NCI-H2029 treated with DMSO at 0.1 percent for 48 hours (cell line): ENCODE results near the gene BIN2.

Experiments
- DNase-seq: peaks from one replicate; lab custom pipeline; 2025; lab: John Stamatoyannopoulos, UW

BIN2 gene

GRCh38 chr12:51254536-51254935 is 69.4 kb downstream of the BIN2 start:
- no peak for DNase-seq

- DNase-seq: no peak
Measured at GRCh38 chr12:51253276-51253675, 70.7 kb downstream of the BIN2 start.

- DNase-seq: peak; percentile 8
Measured at GRCh38 chr12:51247523-51248206, 76.3 kb downstream of the BIN2 start.

GRCh38 chr12:51246254-51246853 is 77.6 kb downstream of the BIN2 start:
- DNase-seq: peak; percentile 41

- no peak for DNase-seq
Measured at GRCh38 chr12:51245476-51246253, 78.3 kb downstream of the BIN2 start.

GRCh38 chr12:51244269-51244668 is 79.7 kb downstream of the BIN2 start:
- no peak for DNase-seq

GRCh38 chr12:51242876-51243275 is 81.1 kb downstream of the BIN2 start:
- no peak for DNase-seq

GRCh38 chr12:51242120-51242519 is 81.9 kb downstream of the BIN2 start:
- no peak for DNase-seq

- DNase-seq: no peak
Measured at GRCh38 chr12:51240971-51241370, 83.0 kb downstream of the BIN2 start.

GRCh38 chr12:51238510-51239334 is 85.3 kb downstream of the BIN2 start, which contains the start of gene DAZAP2:
Gene DAZAP2 (plus strand): TSS chr12:51238826. CDS start chr12:51238908, 82 bp downstream.
- peak; percentile 86 for DNase-seq

GRCh38 chr12:51238037-51238509 is 85.9 kb downstream of the BIN2 start:
- DNase-seq: peak; percentile 58

- no peak for DNase-seq
Measured at GRCh38 chr12:51234530-51234929, 89.4 kb downstream of the BIN2 start.

- DNase-seq: no peak
Measured at GRCh38 chr12:51232642-51233041, 91.3 kb downstream of the BIN2 start.
